GM12891 (cell line): ENCODE results near the gene RUNX1.

Experiments
- PAX5 ChIP-seq: IDR thresholded peaks from 2 replicates; pipeline ENCODE4 v1.6.1; 2011; ENCODE audit warnings: low read length, moderate library complexity, mild to moderate bottlenecking; ENCODE audit not compliant: insufficient read depth, severe bottlenecking
- POLR2A ChIP-seq: IDR thresholded peaks from 2 replicates; pipeline ENCODE4 v1.6.1; 2011; ENCODE audit warnings: low read depth, low read length, control low read depth
- POLR2AphosphoS5 ChIP-seq: IDR thresholded peaks from 2 replicates; pipeline ENCODE4 v1.6.1; 2011; ENCODE audit warnings: low read depth, low read length, control low read depth
- POU2F2 ChIP-seq: IDR thresholded peaks from 2 replicates; pipeline ENCODE4 v1.6.1; 2011; ENCODE audit warnings: low read depth, mild to moderate bottlenecking, control low read depth, low read length, moderate library complexity
- SPI1 ChIP-seq: IDR thresholded peaks from 2 replicates; pipeline ENCODE4 v1.6.1; 2011; ENCODE audit warnings: low read depth, low read length, control low read depth
- TAF1 ChIP-seq: IDR thresholded peaks from 2 replicates; pipeline ENCODE4 v1.6.1; 2011; ENCODE audit warnings: low read depth, low read length, control low read depth

DNA sequence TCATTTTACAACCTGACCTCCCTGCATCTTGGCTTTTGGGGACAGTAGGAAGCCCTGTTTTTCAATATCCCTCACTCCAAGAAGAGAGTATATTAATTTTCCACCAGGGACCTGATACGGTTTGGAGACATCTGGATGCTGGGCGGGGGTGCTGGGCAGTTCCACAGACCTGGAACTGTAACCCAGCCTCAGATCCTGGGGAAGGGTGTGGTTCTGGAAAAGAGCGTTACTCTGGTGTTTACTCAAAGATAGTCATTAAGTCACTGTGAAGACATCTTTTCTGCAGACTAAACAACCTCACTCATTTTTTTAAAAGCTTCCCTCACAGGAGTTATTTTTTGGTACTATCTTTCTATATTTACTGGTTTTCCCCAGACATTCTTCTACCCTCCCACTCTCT, 190.5 kb downstream of the RUNX1 start:
- TF ChIP-seq POLR2AphosphoS5 (no peak), POLR2A (no peak), TAF1 (no peak), SPI1 (no peak), POU2F2 (no peak), PAX5 (no peak)
